Mesenchymal stem cell (in vitro differentiated cells and primary cell): Measurements from ENCODE around the gene DNAJB2.
"Not testable (repeated sequence)": the region's sequence is repeated elsewhere in the genome, so short reads cannot be mapped to it uniquely, and the experiment has no call there.

ENCODE experiments used
- DNase-seq: peaks from one replicate; pipeline ENCODE4 v3.0.0-alpha.2; 2013
- H2AFZ ChIP-seq: one replicate; pipeline ENCODE4 v1.6.1; 2013; ENCODE audit warnings: low read depth, mild to moderate bottlenecking, control low read depth, inconsistent platforms, low read length, moderate library complexity
- H2AK5ac ChIP-seq: 2 replicates; pipeline ENCODE4 v1.6.1; 2013; ENCODE audit warnings: low read length, moderate library complexity, mild to moderate bottlenecking, inconsistent platforms; ENCODE audit not compliant: severe bottlenecking
- H2BK120ac ChIP-seq: one replicate; pipeline ENCODE4 v1.6.1; 2013; ENCODE audit warnings: low read depth, mild to moderate bottlenecking, inconsistent platforms, low read length, moderate library complexity
- H2BK12ac ChIP-seq, 2 experiments: one replicate each; pipeline ENCODE4 v1.6.1; 2013; ENCODE audit warnings: inconsistent platforms in 2 of 2, low read length in 2 of 2, mild to moderate bottlenecking in 2 of 2, moderate library complexity in 2 of 2, control low read depth in 1 of 2
- H2BK15ac ChIP-seq: one replicate; pipeline ENCODE4 v1.6.1; 2013; ENCODE audit warnings: mild to moderate bottlenecking, low read depth, inconsistent platforms; ENCODE audit not compliant: poor library complexity, severe bottlenecking
- H2BK5ac ChIP-seq: 2 replicates; pipeline ENCODE4 v1.6.1; 2013; ENCODE audit warnings: low read depth, mild to moderate bottlenecking, low read length, control low read depth, inconsistent platforms; ENCODE audit not compliant: poor library complexity, severe bottlenecking
- H3K14ac ChIP-seq, 2 experiments: one replicate each; pipeline ENCODE4 v1.6.1; 2013; ENCODE audit warnings: inconsistent platforms in 2 of 2, low read length in 2 of 2, control low read depth in 1 of 2, mild to moderate bottlenecking in 1 of 2, moderate library complexity in 1 of 2
- H3K18ac ChIP-seq, 2 experiments: one replicate each; pipeline ENCODE4 v1.6.1; 2013; ENCODE audit warnings: inconsistent platforms in 2 of 2, low read length in 2 of 2, control low read depth in 1 of 2, low read depth in 1 of 2, mild to moderate bottlenecking in 1 of 2
- H3K23ac ChIP-seq, 2 experiments: one replicate each; pipeline ENCODE4 v1.6.1; 2013; ENCODE audit warnings: inconsistent platforms in 2 of 2, low read length in 2 of 2, mild to moderate bottlenecking in 2 of 2, moderate library complexity in 2 of 2, control low read depth in 1 of 2
- H3K27ac ChIP-seq: 2 replicates; pipeline ENCODE4 v1.5.1; 2013; ENCODE audit warnings: mild to moderate bottlenecking, moderate library complexity, low read length, control low read depth, inconsistent platforms; ENCODE audit not compliant: poor library complexity, severe bottlenecking
- H3K27me3 ChIP-seq, 2 experiments: 2 replicates each; pipeline versions ENCODE4 v1.6.1 to v1.7.0; 2013; ENCODE audit warnings: low read length in 2 of 2, mild to moderate bottlenecking in 2 of 2, moderate library complexity in 2 of 2, control low read depth in 1 of 2, inconsistent platforms in 1 of 2; ENCODE audit not compliant: control insufficient read depth in 1 of 2, insufficient read depth in 1 of 2
- H3K36me3 ChIP-seq, 2 experiments: 2 replicates each; pipeline versions ENCODE4 v1.6.1 to v1.7.0; 2013; ENCODE audit warnings: low read length in 2 of 2, control low read depth in 1 of 2, inconsistent platforms in 1 of 2, low read depth in 1 of 2, mild to moderate bottlenecking in 1 of 2; ENCODE audit not compliant: insufficient read depth in 2 of 2, control insufficient read depth in 1 of 2
- H3K4ac ChIP-seq, 2 experiments: one replicate each; pipeline ENCODE4 v1.6.1; 2013; ENCODE audit warnings: inconsistent platforms in 2 of 2, low read length in 2 of 2, mild to moderate bottlenecking in 2 of 2, moderate library complexity in 2 of 2, control low read depth in 1 of 2, low read depth in 1 of 2
- H3K4me1 ChIP-seq: 2 replicates; pipeline ENCODE4 v1.6.1; 2013; ENCODE audit warnings: low read depth, low read length, control low read depth; ENCODE audit not compliant: control insufficient read depth, insufficient read depth
- H3K4me2 ChIP-seq: 2 replicates; pipeline ENCODE4 v1.6.1; 2013; ENCODE audit warnings: low read length, mild to moderate bottlenecking, inconsistent platforms; ENCODE audit not compliant: poor library complexity, severe bottlenecking
- H3K4me3 ChIP-seq, 2 experiments: 2 replicates each; pipeline versions ENCODE4 v1.5.1 to v1.7.0; 2013; ENCODE audit warnings: low read length in 2 of 2, mild to moderate bottlenecking in 2 of 2, control low read depth in 1 of 2, low read depth in 1 of 2; ENCODE audit not compliant: insufficient read depth in 1 of 2
- H3K79me1 ChIP-seq: replicated peaks from 2 replicates; pipeline ENCODE4 v1.6.1; 2013; ENCODE audit warnings: mild to moderate bottlenecking, control low read depth, low read length, inconsistent platforms; ENCODE audit not compliant: poor library complexity, severe bottlenecking
- H3K9ac ChIP-seq: 2 replicates; pipeline ENCODE4 v1.7.0; 2013; ENCODE audit warnings: mild to moderate bottlenecking, low read length, moderate library complexity
- H3K9me3 ChIP-seq: 2 replicates; pipeline ENCODE4 v1.7.0; 2013; ENCODE audit warnings: mild to moderate bottlenecking, low read length; ENCODE audit not compliant: control insufficient read depth
- H4K8ac ChIP-seq: one replicate; pipeline ENCODE4 v1.6.1; 2013; ENCODE audit warnings: inconsistent platforms, mild to moderate bottlenecking, low read length, moderate library complexity
- H4K91ac ChIP-seq: one replicate; pipeline ENCODE4 v1.6.1; 2013; ENCODE audit warnings: mild to moderate bottlenecking, low read length, inconsistent platforms
- WGBS: methylation state at CpG from one replicate; pipeline ENCODE4 v1.1.7; 2013; ENCODE audit warnings: mixed read lengths; 5-methylcytosine and 5-hydroxymethylcytosine counted together

The DNAJB2 gene

GRCh38 chr2:219287116-219287440 lies 7.9 kb downstream of the DNAJB2 start:
- DNase-seq, H4K91ac ChIP-seq, H2BK120ac ChIP-seq, H2BK15ac ChIP-seq, H3K79me1 ChIP-seq, H3K4me2 ChIP-seq, H2AK5ac ChIP-seq, H4K8ac ChIP-seq, H3K27ac ChIP-seq, H3K23ac ChIP-seq, H3K27me3 ChIP-seq, H2BK12ac ChIP-seq, H3K9me3 ChIP-seq, H3K4ac ChIP-seq, H2BK5ac ChIP-seq, H3K14ac ChIP-seq, H2AFZ ChIP-seq, H3K18ac ChIP-seq: not testable (repeated sequence)
- peaks cover 36 to 42% of the 10 kb centered on the region in 2 experiments for H3K36me3 ChIP-seq
- peaks cover 19% of the 10 kb centered on the region for H3K4me1 ChIP-seq
- H3K9ac ChIP-seq = peak overlapping the region; percentile 66
- over 99% methylated on average over 5 of the region's 6 CpGs for WGBS
- peak overlapping the region in 1 of 2 experiments; percentile 34 for H3K4me3 ChIP-seq

DNA sequence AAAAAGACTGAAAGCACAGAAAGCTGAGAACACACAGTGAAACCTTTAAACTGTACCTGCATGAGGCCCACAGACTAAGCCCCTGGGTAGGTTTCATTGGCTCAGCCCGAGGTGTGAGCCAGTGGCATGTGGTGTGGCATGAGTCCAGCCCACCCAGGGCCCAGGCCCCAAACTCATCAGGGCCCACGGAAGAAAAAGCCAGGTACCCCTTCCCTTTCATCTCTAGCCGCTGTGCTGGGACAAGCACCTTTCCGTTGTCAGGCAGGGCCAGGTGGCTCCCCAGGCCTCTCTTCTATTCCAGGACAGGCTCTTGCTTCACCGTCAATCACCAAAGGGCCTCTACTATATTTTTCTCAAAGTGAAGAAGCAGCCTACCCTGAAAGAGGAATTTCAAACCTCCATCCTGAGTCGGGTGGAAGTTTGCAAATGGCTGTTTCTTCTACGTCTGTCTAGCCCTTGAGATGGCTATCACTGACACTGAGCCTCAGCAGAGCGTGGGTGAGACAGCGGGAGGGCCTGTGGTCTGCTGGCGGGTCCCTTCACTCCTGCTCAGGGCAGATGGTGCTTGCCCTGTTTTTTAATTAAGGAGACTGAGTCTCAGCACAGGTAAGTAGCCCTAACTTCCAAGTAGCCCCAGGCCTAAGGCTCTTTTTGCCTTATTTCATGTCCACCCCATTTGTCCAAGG lies 8.6 kb downstream of the DNAJB2 start:
- Histone ChIP-seq H2AK5ac (no peak overlapping the region), H3K14ac (no peak overlapping the region), H3K4me2 (no peak overlapping the region), H3K4me1 (peaks cover 19% of the 10 kb centered on the region), H2BK120ac (no peak overlapping the region), H2BK5ac (no peak overlapping the region), H3K23ac (no peak overlapping the region), H4K8ac (no peak overlapping the region), H3K18ac (no peak overlapping the region), H3K27me3 (no peaks in the 10 kb centered on the region), H3K9ac (peak overlapping the region; percentile 15), H3K36me3 (peaks cover 30 to 41% of the 10 kb centered on the region in 2 experiments), H2AFZ (no peak overlapping the region), H3K9me3 (no peaks in the 10 kb centered on the region), H3K27ac (no peak overlapping the region), H4K91ac (no peak overlapping the region), H2BK15ac (no peak overlapping the region), H3K4ac (no peak overlapping the region), H3K79me1 (peaks cover 7% of the 10 kb centered on the region), H2BK12ac (no peak overlapping the region), H3K4me3 (no peak overlapping the region)
- 86% methylated on average over 10 of the region's 10 CpGs for WGBS
- no peak for DNase-seq

DNA sequence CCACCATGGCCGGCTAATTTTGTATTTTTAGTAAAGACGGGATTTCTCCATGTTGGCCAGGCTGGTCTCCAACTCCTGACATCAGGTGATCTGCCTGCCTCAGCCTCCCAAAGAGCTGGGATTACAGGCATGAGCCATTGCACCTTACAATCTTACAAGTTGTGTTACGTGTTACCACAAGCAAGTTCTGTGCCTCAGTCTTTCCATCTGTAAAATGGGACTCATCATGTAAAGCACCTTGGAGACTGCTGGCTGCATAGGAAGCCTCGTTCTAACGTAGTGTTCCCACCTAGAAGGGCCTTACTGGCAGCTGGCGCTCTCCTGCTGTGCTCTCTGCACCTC lies 10.0 kb downstream of the DNAJB2 start:
- peaks cover 15 to 27% of the 10 kb centered on the region in 2 experiments for H3K36me3 ChIP-seq
- H2BK120ac ChIP-seq = no peak overlapping the region
- H4K91ac ChIP-seq = no peak overlapping the region
- H2AK5ac ChIP-seq = no peak overlapping the region
- no peak overlapping the region for H3K23ac ChIP-seq
- H3K79me1 ChIP-seq = peaks cover 7% of the 10 kb centered on the region
- H3K27ac ChIP-seq = no peak overlapping the region
- H3K9me3 ChIP-seq = no peaks in the 10 kb centered on the region
- no peak overlapping the region for H3K18ac ChIP-seq
- no peak overlapping the region for H2AFZ ChIP-seq
- no peak overlapping the region for H3K4ac ChIP-seq
- H2BK5ac ChIP-seq = no peak overlapping the region
- H2BK12ac ChIP-seq = no peak overlapping the region
- no peak overlapping the region for H3K14ac ChIP-seq
- H4K8ac ChIP-seq = no peak overlapping the region
- no peak overlapping the region for H2BK15ac ChIP-seq
- peak overlapping the region in 1 of 2 experiments; percentile 54 for H3K4me3 ChIP-seq
- no peaks in the 10 kb centered on the region for H3K27me3 ChIP-seq
- H3K4me1 ChIP-seq = peaks cover 15% of the 10 kb centered on the region
- no peak for DNase-seq
- 84% methylated on average over 6 of the region's 6 CpGs for WGBS
- H3K4me2 ChIP-seq = no peak overlapping the region
- H3K9ac ChIP-seq = peak overlapping the region; percentile 75

GRCh38 chr2:219289537-219290361 lies 10.6 kb downstream of the DNAJB2 start:
- Histone ChIP-seq H3K4me2 (no peak overlapping the region), H4K91ac (no peak overlapping the region), H3K4me1 (peaks cover 17% of the 10 kb centered on the region), H2AFZ (no peak overlapping the region), H2BK15ac (peak overlapping the region; percentile 6), H3K23ac (no peak overlapping the region), H3K18ac (no peak overlapping the region), H2AK5ac (no peak overlapping the region), H3K9me3 (no peaks in the 10 kb centered on the region), H3K4ac (no peak overlapping the region), H3K4me3 (peak overlapping the region in 1 of 2 experiments; percentile 54), H2BK120ac (no peak overlapping the region), H3K36me3 (peaks cover 9 to 21% of the 10 kb centered on the region in 2 experiments), H3K9ac (peak overlapping the region; percentile 75), H4K8ac (peak overlapping the region; percentile 14), H2BK12ac (no peak overlapping the region), H2BK5ac (no peak overlapping the region), H3K79me1 (peaks cover 3% of the 10 kb centered on the region), H3K27ac (no peak overlapping the region), H3K14ac (no peak overlapping the region), H3K27me3 (no peaks in the 10 kb centered on the region)
- WGBS = 90% methylated on average over 10 of the region's 16 CpGs
- DNase-seq = peak; percentile 73
